ENCODE measurements around the gene RANBP1.
A peak's percentile ranks its signal among the peaks of the same experiment; 100 is the strongest.

The RANBP1 gene

DNA sequence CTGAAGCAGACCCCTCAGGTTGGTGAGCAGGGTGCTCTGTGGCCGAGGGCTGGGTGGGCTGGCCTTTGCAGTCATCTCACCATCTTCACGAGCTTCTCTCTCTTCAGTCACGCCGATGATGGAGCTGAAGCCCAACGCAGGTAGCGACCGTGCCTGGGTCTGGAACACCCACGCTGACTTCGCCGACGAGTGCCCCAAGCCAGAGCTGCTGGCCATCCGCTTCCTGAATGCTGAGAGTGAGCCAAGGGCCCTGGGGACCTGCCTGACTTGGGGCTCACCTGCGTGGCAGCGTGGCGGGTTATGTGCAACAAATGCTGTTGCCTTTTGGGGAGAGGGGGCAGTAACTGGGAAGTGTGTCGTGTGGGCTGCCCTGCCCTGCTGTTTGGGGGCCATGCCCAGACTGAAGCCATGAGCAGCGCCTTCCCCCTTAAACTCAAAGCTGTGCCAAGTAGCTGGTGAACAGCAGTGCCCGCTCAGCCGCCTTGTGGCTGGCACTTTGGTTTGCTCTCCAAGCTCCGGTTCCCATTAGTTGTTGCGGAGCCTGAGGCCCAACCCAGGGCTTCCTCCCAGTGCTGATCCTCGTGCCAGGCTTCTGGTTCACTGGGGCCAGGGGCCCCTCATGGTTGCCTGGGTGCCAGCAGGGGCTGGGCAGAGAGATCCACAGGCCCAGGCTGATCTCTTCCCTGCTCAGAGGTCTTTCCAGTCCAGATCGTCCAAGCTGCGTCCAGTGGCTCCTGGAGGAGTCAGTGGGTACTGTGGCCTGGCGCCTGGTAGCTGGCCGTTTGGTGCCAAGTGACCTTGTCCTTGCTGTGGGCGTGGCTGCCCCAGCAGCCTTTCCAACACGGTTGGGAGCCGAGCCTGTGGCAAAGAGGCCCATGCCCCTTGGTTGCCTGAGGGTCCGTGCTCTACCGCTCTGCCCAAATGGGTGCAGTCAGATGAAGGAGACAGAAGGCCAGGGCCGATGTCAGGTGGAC is 9.6 kb downstream of the RANBP1 start:
- DNase-seq (ENCODE audit: low spot score) = no peak

DNA sequence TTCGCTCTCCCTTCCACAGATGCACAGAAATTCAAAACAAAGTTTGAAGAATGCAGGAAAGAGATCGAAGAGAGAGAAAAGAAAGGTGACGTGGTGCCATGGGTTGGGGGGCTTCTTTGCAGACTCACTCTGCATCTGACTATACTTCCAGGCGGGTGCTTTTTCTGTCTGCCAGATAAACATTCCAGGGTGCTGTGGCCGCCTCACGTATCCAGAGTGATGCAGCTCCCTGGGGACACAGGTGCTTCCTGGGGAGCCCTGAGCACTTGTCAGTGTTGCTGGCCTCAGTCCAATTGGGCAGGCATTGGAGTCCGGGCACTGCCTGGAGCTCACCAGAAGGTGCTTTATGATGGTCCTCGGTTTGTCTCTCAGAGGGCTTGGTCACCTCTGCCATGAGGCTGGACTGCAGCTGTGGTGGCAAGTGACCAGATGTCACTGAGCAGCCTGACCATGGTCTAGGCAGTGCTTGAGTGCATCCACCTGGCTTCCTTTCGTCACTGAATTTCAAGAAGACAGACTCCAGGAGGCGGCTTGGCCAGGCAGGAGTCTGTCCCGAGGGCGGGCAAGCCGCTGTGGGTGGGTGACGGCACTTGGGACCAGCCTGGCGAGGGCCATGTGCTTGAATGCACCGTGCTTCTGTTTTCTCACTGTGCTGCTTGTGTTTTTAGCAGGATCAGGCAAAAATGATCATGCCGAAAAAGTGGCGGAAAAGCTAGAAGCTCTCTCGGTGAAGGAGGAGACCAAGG is 10.6 kb downstream of the RANBP1 start:
- DNase-seq (ENCODE audit: low spot score) = no peak

DNA sequence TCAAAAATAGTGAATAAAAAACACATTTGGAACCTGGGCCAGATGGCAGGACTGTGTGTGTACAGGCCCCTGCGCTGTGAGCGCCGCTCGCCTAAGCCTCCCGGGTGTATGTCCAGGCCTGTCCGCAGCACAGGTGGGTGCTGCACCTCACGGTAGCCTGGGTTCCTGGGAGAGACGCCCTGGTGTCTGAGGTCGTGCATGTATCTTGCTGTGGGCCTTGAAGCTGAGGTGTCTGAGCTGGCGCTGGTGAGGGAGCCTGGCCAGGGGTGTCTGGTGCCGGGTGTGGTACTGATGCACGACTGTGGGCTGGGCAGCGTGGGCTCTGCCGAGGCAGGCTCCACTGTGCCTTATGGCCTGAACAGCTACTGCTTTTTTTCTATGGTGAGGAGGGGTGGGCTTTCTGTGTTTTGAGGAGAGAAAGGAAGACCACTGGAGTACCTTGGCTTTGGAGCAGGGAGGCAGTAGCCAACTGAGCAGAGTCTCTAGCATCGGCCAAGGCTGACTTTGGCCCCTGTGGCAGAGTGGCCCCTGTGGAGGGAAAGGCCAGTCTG is 11.5 kb downstream of the RANBP1 start:
- DNase-seq (ENCODE audit: low spot score) = no peak

DNA sequence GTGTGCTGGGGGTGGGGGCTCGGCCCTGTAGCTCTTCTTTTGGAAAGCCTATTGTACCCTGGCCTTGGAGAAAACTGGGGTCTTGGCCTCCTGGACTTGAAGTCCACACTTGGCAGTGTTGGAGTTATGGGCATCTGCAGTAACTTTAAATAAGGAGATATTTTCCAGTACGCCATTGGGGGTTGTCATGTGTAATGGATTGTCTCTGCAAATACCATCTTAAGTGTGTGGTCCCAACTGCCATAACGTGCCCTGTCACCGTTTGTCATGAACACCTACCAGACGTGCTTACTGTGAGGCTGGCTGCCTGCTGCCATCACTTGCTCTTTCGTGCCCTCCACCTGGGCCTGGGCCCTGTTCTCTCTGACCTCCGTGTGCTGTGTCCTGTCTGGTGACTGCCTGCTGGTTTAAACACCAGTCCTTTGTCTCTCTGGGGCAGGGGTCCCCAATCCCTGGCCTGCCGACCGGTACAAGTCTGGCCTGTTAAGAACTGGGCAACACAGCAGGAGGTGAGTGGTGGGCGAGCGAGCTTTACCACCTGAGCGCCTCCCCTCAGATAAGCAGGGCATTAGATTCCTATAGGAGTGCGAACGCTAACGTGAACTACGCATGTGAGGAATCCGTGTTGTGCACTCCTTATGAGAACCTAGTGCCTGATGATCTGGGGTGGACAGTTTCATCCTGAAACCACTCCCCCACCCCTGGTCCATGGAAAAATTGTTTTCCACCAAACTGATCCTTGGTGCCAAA is 12.1 kb downstream of the RANBP1 start:
- no peak for DNase-seq (ENCODE audit: low spot score)

DNA sequence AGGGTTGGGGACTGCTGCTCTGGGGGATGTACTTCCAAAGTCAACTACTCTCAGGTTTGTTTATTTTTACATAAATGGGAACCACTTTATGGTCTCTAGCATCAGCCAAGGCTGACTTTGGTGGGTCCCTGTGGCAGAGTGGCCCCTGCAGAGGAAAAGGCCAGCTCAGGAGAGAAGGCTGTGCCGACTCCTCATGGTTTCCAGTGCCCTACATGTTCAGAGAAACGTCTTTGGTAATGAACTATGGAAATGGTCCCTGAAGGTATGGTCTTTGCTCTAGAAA is 12.7 kb downstream of the RANBP1 start:
- DNase-seq (ENCODE audit: low spot score) = no peak

DNA sequence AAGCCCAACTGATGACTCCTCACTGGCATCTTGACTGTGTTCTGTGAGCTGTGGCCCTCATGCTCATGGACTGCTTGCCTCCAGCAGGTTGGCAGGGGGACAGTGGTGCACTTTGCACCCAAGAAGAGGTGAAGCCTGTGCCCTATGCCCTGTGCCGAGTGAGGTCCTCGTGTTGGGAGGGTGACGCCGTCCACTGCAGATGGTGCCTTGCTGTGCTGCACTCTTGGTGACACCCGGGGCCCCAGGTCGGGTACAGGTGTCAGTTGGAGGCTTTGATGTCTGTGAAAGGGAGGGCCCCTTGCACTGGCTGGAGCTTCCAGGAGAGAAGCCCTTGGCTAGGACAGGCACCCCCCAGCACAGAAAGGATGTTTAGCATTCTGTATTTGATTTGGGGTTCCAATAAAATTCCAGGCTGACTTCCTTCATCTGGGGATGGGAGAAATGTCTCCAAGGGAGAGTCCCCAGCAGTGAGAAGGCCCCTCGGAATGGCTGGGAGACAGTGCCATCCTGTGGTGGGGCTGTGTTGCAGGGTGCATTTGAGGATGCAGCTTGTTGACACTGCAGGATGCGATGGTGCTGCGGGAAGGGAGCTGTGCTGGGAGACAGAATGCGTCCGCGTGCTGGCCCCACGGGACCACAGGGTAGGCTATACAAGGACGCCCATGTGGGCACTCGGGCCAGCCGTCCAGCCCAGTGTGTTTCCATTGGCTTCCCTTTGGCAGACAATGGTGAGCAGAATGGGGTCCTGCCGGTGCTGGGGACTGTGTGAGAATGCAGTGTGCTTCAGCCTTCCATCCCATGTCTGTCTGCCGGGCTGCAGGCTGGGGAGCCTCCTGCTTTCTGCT is 13.2 kb downstream of the RANBP1 start:
- peak; percentile 36 for DNase-seq (ENCODE audit: low spot score)

DNA sequence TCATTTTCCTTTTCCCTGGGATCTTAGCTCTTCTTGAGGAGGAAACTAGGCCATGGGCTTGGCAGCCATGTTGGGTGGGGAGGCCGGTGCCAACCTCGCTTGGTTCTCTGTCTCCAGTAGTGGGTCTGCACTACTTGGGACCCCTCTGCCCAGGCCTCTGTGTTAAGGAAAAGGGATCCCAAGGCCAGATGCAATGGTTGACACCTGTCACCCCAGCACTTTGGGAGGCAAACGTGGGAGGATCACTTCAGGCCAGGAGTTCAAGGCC is 13.8 kb downstream of the RANBP1 start:
- DNase-seq (ENCODE audit: low spot score) = no peak

DNA sequence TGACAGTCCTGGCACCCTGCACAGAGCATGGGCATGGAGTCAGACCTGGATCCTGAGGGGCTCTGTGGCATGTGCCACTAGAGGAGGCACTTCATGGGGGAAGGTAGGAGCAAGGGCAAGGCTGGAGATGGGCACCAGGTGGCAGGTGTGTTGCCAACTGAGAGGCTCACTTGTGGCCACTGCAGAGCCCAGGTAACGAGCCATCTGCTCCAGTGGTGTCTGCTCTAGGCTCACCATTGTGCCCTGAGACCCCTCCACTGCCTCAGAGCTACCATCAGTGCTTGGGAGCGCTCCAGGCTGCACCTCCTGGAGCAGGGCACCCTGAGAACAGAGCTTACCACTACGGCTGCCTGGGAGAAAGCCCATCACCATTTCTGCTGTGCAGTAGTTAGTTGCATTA is 14.4 kb downstream of the RANBP1 start:
- no peak for DNase-seq (ENCODE audit: low spot score)

DNA sequence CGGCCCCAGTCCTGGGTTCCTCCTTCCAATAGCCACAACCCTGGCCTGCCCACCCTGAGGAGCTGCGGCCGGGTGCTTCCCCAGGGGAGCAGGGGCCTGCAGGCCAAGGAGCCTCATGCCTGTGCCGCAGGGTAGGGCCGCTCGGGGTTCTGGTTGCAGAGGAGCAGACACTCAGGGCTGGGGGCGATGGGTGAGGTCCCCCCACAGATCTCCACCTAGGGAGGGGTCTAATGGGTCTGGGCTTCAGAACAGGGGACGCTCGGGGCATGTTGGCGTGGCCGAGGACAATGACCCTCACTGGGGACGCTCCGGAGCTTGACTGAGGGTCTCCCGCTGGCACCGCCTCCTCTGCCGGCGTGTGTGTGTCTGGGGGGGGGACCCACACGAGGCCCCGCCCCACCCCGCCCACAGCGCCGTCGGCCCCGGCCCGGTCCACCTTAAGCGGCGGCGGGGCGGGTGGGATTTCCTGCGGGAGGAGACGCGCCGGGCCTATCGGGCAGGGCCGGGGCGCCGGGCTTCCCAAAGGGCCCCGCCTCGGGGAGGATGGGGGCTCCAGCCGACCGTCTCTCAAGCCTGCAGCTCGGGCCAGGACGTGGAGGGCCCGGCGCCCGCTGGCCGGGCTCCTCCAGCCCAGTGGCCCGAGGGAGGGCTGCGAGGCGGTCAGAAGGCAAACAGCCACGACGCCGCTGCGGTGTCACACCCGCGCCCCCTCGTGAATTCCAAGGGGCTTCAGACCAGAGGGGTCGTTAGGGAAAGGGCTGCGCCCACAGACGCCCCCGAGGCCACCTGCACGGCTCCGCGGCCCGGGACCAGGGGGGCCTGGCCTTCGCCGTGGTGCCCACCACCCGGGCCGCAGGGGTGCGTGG is 15.1 kb downstream of the RANBP1 start:
- peak; percentile 65 for DNase-seq (ENCODE audit: low spot score)

DNA sequence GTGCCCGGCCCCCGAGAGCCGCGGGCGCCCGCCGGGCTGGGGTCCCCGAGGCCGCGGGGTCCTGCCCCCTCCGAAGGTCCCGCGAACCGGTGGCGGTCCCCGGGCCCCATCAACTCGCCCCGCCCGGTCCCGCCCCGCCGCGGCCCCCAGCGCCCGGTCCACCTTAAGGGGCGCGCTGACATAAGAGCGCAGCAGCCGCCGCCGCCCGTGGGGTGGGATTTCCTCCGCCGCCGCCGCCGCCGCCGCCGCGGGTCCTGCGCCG is 15.6 kb downstream of the RANBP1 start, which contains the start of gene ZDHHC8:
ZDHHC8 (plus strand) TSS at position 208 of the 262 bp plus-strand sequence. CDS start 144 bp downstream, outside the sequence.
- DNase-seq (ENCODE audit: low spot score) = no peak

DNA sequence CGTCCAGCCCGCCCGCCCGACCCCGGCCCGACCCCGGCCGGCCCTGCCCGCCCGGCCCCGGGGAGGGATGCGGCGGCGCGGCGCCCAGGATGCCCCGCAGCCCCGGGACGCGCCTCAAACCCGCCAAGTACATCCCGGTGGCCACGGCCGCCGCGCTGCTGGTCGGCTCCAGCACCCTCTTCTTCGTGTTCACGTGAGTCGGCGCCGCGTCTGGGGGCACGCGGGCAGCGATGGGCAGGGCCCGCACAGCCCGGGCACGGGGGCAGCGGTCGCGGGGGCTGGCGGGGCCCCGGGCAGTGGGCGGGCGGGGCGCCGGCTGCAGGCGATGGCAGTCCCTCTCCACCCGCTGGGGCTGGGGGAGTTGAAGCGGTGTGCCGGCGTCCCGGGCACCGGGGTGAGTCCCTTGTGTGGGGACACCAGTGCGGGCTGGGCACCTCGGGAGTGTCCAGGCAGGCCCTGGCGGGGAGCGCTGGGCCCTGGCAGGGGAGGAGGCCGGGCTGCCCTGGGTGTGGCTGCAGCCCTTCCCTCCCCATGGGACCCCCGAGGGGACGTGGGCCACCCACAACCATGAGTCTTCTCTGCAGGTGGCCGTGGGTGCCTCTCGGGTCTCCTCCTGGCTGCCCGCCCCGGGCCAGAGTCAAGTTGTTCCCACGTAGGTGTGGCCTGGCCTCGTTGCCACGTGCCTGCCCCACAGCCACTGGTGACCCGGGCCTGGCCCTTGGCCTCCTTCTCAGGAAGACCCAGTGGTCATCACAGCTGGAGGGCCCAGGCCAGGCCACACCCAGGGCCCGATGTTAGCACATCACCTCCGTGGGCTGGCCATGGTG is 16.2 kb downstream of the RANBP1 start:
- no peak for DNase-seq (ENCODE audit: low spot score)

DNA sequence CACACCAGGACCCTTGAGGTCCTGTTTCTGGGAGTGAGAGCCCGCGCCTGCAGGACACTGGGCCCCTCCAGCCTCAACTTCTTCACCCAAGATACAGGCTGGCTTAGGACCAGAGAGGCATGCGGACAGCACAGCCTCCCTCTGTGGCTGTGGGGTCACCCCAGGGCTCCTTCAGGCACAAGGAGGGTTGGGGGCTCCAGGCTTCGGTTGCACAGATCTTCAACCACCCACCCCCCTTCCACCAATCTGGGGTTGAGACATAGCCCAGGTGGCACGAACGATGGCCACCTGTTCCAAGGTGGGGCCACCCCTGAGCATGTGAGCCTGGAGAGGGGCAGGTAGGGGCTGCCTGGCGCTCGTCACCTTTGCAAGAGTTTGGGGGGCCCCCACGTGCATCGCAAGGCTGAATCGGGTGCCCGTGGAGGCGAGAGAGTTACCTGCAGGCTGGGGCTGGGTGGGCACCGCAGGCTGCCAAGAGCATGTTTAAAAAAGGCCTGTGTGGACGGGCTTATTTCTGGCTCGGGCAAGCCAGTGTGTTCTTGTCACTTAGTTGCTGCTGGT is 16.9 kb downstream of the RANBP1 start:
- DNase-seq (ENCODE audit: low spot score) = no peak

DNA sequence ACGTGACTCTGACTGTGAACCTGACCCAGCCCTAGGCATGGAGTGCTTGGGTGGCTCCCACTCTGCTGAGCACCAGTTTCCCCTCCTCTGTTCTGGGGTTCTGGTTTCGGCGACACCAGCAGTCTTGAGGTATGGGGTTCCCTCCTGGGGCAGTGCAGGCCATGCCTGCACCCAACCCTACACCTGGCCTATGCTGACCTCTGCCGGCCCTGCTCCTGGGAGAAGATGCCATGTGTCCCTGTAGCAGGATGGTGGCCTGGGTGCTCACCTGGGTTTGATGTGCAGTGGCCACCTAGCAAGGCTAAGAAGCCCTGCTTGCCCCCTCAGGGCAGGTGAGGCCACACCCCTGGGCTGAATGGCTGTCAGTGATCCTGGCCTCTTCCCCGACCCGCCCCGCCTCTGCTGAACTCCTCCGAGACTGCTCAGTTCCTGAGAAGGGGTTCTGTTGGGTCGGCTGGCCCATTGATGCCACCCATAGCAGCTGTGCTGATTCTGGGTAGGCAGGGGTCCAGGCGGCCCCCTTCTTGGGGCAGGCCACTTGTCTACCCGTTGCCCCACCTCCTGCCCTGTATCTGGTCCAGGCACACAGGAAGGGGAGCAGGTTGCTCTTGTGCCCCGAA is 18.1 kb downstream of the RANBP1 start:
- DNase-seq (ENCODE audit: low spot score) = no peak

DNA sequence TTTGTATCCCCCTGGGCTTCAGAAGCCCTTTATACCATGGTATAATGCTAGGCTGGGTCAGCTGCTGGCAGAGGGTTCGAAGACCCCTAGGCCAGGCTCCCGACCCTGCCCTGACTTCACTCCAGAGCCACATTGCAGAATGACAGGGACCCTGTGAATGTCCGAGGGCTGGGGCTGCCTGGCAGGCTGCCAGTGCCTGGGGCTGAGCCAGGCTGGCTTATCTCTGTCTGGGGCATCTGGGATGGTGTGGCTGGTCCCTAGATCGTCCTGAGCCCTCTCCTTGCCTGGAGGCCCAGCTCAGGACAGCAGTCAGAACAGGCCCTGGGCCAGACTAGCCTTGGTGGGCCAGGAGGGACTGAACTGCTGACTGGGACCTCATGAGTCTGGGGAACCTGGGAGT is 19.4 kb downstream of the RANBP1 start:
- DNase-seq (ENCODE audit: low spot score) = no peak

DNA sequence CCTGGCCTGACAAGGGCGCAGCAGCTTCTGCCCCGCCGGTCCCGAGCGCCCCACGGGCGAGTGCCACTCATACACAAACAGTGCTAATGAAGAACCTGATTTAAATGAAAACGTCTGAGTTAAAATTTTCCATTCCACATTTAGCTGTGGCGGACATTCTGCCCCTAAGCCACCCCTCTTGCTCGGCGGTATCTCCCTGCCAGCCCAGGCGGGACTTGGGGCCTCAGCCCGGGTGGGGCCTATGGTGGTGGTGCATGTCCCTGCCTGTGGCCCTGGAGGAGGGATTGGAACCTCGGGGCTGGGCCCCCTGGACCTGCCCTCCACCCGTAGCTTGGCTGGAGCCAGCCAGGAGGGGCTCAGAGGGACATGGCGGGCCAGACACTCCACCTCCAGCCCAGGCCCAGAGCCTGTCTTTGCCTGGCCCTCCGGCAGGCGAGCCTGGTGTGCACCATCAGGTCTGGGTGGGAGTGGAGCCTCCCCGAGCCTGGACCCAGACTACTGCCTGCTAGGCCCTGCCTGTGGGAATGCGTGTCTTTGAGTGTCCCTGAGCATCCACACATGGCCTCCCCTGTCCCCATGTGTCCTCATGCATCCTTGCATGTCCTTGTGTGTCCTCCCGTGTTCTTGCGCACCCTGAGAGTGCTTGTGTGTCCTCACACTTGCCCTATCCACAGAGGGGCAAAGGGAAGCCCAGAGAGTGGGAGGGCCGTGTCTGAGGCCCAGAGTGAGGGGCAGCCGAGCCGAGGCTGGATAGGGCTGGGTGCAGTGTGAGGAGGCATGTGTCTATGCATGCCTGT is 20.1 kb downstream of the RANBP1 start:
- no peak for DNase-seq (ENCODE audit: low spot score)

DNA sequence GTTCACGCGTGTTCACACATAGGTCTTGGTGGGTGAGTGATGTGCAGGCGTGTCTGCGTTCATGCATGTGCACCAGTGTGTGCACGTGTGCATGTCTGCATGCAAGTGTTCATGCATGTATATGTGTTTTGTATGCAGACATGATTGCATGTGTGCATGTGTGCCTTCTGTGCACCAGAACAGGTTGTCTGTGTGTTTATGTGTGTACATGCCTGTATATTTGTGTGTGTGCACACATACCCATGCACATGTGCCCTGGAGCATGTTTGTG is 20.6 kb downstream of the RANBP1 start:
- DNase-seq (ENCODE audit: low spot score) = no peak

DNA sequence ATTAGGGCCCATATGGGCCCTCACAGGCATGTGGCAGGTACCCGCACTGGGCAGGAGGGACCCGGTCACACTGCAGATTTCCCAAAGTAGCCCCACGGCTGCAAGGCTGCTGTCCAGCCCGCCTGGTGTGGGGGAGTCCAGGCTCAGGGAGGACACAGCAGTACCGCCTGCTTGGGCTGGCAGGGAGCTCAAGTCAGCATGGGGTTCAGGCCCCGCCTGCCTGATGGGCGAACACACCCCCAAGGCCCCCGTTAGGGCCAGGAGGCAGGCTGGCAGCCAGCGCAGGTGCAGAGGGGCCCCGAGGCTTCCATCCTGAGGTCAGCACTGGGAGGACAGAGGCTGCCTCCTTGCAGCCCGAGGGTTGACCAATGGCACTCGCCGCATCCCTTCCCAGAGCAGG is 21.2 kb downstream of the RANBP1 start:
- no peak for DNase-seq (ENCODE audit: low spot score)

DNA sequence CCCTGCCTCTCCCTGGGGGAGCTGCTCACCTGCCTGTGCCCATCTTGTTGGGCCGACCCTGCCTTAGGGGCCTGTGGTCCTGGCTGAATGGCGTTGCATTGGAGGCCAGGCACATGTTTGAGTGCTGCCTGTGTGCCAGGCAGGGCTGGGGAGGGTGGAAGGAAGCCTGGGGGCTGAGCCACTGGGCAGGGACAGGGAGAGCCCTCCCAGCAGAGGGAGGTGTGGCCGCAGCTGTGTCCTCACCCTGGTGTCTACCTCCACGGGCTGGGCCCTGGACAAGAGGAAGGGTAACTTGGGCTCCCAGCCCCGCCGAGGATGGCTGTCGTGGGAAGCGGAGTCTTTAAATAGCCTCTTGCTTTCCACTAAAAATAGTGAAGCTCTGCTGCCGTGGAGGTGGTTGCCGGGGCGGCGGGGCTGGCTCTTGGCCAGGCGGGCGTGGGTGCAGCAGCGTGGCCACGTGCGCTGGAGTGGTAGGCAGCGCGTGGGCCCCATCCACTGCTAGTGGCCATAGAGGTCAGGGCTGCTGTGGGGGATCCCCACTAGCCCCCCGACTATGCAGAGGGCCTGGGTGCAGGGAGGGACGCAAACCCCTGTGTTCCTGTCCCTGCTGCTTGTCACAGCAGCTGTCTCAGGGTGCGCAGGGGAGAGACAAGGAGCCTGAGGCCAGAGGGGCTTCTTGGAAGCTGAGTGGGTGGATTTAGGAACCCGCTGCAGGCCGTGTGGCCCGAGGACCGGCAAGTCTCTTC is 21.9 kb downstream of the RANBP1 start:
- DNase-seq (ENCODE audit: low spot score) = no peak

Measured in activated CD4-positive, alpha-beta T cell treated with anti-CD3 and anti-CD28 coated beads, Interleukin-2, Interleukin-4, amounts not matched to agents 100 ng/mL and 50 ng/mL, durations not matched to agents 16 hours and 8 hours (primary cell).